ENCODE results near the gene HDHD3. TPM values are rescaled to one million over a fixed set of nuclear protein-coding genes. Genes with fewer than 3 reads are reported as not detected.

The HDHD3 gene
- total RNA-seq, 4 donors from 2014 or later: 35.9 to 84.2 (median 46.4) TPM

DNA sequence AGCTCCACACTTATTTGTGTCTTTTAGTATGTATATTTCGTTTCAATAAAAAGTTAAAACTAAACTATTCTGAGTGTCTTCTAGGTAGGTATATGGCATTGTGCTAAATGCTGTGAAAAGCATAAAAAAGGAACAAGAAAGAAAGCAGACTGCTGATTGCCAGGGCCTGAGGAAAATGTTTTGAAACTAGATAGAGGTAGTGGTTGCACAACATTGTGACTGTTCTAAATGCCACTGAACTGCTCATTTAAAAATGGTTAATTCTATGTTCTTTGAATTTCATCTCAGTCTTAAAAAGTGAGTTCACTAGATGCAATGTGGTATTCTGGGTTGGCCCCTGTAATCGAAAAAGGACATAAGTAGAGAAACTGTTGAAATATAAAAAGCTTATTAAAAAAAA lies 26.9 kb upstream of the HDHD3 start:
- Histone ChIP-seq H3K4me3 (no peak overlapping the region), H3K4me1 (peaks cover 3 to 59% (median 22%) of the 10 kb centered on the region in 3 donors), H3K36me3 (peaks cover 0 to 15% (median 5%) of the 10 kb centered on the region in 3 donors), H3K9me3 (no peaks in the 10 kb centered on the region), H3K27me3 (no peaks in the 10 kb centered on the region), H3K27ac (no peak overlapping the region)
- 72 to 73% methylated on average over 2 of the region's 2 CpGs for WGBS, 2 donors
- TF ChIP-seq, protein P1, sequence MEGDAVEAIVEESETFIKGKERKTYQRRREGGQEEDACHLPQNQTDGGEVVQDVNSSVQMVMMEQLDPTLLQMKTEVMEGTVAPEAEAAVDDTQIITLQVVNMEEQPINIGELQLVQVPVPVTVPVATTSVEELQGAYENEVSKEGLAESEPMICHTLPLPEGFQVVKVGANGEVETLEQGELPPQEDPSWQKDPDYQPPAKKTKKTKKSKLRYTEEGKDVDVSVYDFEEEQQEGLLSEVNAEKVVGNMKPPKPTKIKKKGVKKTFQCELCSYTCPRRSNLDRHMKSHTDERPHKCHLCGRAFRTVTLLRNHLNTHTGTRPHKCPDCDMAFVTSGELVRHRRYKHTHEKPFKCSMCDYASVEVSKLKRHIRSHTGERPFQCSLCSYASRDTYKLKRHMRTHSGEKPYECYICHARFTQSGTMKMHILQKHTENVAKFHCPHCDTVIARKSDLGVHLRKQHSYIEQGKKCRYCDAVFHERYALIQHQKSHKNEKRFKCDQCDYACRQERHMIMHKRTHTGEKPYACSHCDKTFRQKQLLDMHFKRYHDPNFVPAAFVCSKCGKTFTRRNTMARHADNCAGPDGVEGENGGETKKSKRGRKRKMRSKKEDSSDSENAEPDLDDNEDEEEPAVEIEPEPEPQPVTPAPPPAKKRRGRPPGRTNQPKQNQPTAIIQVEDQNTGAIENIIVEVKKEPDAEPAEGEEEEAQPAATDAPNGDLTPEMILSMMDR (IDR thresholded peaks at IDR 0.05): no peak
- no peak for TF ChIP-seq POLR2A (IDR thresholded peaks at IDR 0.05)
- no peak for DNase-seq
- intact Hi-C loops (cut with DNase I): no loop called here

DNA sequence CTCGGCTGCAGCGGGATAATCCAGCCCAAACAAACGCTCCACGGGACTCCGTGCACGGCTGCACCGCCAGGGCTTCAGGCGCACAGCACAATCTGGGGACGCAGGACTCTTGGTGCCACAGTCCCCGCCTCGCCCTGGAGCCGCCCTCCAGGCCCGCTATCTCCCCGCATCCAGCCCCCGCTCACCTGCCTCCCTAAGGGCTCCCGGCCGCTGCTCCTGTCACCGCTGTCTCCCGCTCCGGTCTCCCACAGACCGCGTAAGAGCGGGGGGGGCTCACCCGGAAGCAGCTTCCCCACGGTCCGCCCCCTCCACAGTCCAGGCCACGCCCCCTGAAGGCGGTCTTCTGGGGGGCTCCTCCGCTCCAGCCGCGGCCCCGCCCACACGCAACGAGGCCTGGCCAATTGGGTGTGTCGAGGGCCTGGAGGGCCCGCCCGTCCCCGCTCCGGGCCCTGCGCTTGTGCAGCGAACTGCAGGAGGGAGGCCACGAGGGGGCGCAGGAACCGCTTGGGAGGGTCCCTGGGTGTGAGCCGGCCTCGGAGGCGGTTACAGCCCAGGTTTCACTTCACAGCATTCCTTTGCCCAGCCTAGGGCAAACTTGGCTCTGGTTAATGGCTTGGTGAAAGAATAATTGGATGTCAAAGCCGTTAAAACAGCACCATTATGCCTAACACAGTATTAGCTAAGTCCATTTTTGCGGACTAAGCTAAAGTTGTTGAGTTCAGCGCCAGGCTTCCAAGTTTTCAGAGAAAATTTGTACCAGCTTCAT lies 24.4 kb upstream of the HDHD3 start, which contains the start of gene ALAD:
TSS of gene ALAD (minus strand) at position 258 of the 766 bp plus-strand sequence. CDS start 7,725 bp downstream, outside the sequence.
- DNase-seq: peak; percentile 90
- Histone ChIP-seq H3K27ac (peak within 1 kb of the TSS; percentile 79 to 87 (median 82)), H3K36me3 (no peaks in the 10 kb centered on the region), H3K27me3 (no peaks in the 10 kb centered on the region), H3K4me3 (peak within 1 kb of the TSS; percentile 78 to 93 (median 84)), H3K9me3 (no peaks in the 10 kb centered on the region), H3K4me1 (peaks cover 10 to 54% (median 33%) of the 10 kb centered on the region in 3 donors)
- intact Hi-C loops (cut with DNase I): no loop called here
- peak in 2 of 4 donors; percentile 13 to 72 for TF ChIP-seq POLR2A (IDR thresholded peaks at IDR 0.05)
- TF ChIP-seq, protein P1 (IDR thresholded peaks at IDR 0.05): peak; percentile 90 to 98 (median 96)
- WGBS, 2 donors: 3 to 7% methylated on average over 6 to 19 of the region's 50 CpGs

DNA sequence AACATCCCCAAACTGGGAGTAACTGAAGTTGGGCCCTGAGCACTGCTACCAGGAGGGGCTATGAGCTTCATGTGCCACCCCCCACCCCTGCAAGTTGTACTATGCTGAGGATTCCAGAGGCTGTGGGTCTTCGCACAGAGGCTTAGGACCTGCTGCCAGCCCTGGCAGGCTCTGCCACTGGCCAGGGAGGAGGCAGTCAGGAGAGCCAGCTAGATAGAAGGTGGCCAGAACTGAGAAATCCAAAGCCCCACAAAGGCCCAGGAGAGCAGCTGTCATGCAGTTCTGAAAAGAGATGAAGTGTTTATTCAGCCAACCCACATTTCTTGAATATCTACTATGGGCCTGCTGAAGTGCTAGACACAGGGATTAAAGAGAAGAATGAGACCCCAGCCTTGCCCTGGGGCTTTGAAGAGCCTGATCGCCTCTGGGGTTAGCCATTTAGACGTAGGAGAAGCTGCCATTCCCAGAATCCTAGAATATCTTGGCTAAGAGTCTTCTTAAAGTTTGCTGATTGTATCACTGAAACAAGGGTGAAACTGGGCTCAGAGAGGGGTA lies 22.9 kb upstream of the HDHD3 start:
- H3K4me3 ChIP-seq: peak overlapping the region in 2 of 4 donors; percentile 78 to 93
- TF ChIP-seq POLR2A (IDR thresholded peaks at IDR 0.05): no peak
- TF ChIP-seq, protein P1 (IDR thresholded peaks at IDR 0.05): no peak
- 52 to 69% methylated on average over 3 of the region's 3 CpGs for WGBS, 2 donors
- intact Hi-C loops (cut with DNase I): no loop called here
- peak overlapping the region; percentile 5 to 87 (median 80) for H3K27ac ChIP-seq
- peaks cover 10 to 54% (median 33%) of the 10 kb centered on the region in 3 donors for H3K4me1 ChIP-seq
- no peak for DNase-seq
- peaks cover 0 to 10% (median 0%) of the 10 kb centered on the region in 3 donors for H3K36me3 ChIP-seq
- H3K27me3 ChIP-seq: no peaks in the 10 kb centered on the region
- H3K9me3 ChIP-seq: no peaks in the 10 kb centered on the region

DNA sequence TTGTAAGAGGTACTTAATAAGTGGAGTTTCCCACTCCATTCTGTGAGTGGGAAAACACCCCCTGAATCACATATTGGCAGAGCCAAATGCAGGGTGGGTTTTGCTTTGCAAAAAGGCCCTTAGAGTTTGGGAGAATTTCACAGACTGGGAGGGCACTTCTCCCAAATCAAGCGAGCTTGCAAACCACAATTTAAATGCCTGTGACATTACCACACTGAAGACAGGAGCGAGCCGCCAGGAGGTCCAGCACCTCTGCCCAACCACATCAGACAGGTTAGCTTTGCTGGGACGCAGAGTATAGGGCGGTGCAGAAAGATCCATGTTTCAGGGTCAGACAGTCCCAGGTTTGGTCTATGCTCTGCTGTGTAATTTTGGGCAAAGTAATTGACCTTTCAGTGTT lies 22.0 kb upstream of the HDHD3 start:
- no peaks in the 10 kb centered on the region for H3K27me3 ChIP-seq
- no peaks in the 10 kb centered on the region for H3K9me3 ChIP-seq
- H3K4me1 ChIP-seq: peaks cover 10 to 54% (median 33%) of the 10 kb centered on the region in 3 donors
- TF ChIP-seq, protein P1 (IDR thresholded peaks at IDR 0.05): no peak
- TF ChIP-seq POLR2A (IDR thresholded peaks at IDR 0.05): no peak
- DNase-seq: no peak
- WGBS, 2 donors: 82 to 94% methylated on average over 4 to 5 of the region's 5 CpGs
- H3K27ac ChIP-seq: peak overlapping the region in 3 of 4 donors; percentile 49 to 87 (median 79)
- H3K36me3 ChIP-seq: peaks cover 0 to 19% (median 0%) of the 10 kb centered on the region in 3 donors
- H3K4me3 ChIP-seq: no peak overlapping the region
- intact Hi-C loops (cut with DNase I): no loop called here

DNA sequence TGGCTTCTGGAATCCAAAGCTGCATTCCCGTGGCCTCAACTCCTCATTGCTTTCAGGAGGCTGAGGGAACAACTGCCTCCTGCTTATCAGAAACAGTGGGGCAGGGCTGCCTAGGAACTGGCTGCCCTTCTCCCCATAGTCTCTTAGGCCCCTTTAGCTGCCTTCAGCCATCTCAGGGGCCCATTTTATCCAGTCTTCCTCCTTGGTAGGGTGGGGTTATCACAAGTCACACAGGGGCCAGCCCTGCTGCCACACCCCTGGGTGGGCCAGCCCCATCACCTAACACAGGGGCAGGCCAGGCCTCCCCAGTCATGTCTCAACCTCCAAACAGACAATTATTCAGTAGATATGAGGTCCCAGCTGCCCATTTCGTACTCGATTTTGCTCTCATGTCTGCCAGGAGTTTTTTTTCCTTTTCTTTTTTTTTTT lies 20.4 kb upstream of the HDHD3 start:
- H3K27ac ChIP-seq: no peak overlapping the region
- H3K9me3 ChIP-seq: no peaks in the 10 kb centered on the region
- peaks cover 10 to 53% (median 33%) of the 10 kb centered on the region in 3 donors for H3K4me1 ChIP-seq
- H3K27me3 ChIP-seq: no peaks in the 10 kb centered on the region
- intact Hi-C loops (cut with DNase I): no loop called here
- 68 to 88% methylated on average over 3 of the region's 3 CpGs for WGBS, 2 donors
- H3K4me3 ChIP-seq: no peak overlapping the region
- H3K36me3 ChIP-seq: peaks cover 0 to 35% (median 0%) of the 10 kb centered on the region in 3 donors
- DNase-seq: no peak
- TF ChIP-seq, protein P1 (IDR thresholded peaks at IDR 0.05): no peak
- TF ChIP-seq POLR2A (IDR thresholded peaks at IDR 0.05): no peak
